ENCODE results near the gene ITGB1.
"Not testable (repeated sequence)": the region's sequence is repeated elsewhere in the genome, so short reads cannot be mapped to it uniquely, and the experiment has no call there.

ITGB1 gene

DNA sequence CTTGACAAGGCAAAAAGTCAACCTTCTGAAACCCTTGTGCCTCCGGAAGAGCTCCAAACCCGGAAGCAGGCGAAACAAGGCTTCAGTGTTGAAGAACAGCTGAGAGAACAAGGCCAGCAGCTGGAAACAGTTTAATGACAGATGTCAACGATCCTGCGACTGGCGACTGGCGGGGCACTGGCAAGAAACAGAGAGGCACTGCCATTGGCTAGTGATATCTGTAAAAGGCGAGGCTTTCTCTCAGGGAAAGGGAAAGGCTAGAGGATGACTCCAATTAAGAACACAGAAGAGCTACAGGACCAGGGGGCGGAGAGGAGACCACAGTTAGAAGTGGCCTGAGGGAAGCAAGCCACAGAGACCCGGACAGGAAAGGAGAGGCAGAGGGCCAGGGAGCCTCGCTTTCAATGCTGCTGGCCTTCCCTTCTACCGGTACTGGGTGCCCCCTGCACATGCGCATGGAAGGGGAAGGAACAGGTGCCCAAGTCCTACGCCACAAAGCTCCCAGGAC, 19.4 kb downstream of the ITGB1 start:
- peak in 34 of 51 donors; percentile 7 to 67 (median 36) for DNase-seq

GRCh38 chr10:32937911-32938424, 20.1 kb downstream of the ITGB1 start:
- no peak for DNase-seq

DNA sequence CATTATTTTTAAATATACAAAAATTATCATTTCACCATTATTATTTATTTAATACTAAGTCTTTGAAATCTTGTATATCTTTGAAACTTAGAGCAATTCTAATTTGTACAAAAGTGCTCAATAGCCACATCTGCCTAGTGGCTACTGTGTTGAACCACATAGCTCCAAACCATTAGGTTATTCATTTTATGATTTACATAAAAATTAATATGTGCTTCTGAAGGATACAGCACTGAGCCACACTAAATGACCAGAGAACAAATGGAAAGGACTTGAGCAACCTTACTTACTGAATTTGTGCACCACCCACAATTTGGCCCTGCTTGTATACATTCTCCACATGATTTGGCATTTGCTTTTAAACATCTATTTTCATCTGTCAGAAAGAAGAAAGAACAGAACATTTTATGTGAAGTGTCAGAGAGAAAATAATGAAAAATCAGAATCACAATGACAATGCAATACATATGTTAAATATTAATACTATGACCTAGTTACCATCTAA, 25.8 kb downstream of the ITGB1 start:
- DNase-seq = no peak

- DNase-seq = no peak
Observed at GRCh38 chr10:32931593-32931992, 26.4 kb downstream of the ITGB1 start.

DNA sequence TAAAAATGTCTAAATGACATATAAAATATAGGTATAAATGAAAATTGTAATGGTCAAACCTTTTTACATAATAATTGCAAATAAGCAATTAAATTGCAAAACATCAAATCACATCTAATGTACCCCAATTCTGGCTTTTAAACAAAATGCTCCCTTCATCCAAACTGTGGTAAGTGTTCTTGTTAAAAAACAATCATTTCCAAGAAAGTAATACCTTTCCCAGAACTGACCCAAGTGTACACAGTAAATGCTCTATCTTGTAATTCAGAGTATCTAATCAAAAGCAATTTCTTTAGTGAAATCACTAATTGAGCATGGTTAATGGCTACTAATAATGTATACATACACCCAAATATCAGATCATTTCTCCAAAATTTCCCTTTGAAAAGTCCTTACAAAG, 28.0 kb downstream of the ITGB1 start:
- no peak for DNase-seq

DNA sequence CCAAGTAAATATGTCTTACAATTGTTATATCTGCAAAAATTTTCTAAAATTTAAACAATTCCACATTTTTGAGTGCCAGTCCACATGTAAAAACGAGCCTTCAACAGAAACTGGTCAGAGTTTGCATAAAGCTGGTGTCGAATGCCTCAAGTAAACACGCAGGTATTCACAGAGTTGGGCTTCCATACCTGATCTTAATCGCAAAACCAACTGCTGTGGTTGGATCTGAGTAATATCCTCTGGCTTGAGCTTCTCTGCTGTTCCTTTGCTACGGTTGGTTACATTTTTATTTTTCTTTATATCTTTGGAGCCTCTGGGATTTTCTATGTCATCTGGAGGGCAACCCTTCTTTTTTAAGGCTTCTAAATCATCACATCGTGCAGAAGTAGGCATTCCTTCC, 28.4 kb downstream of the ITGB1 start:
- no peak for DNase-seq

GRCh38 chr10:32927750-32928149, 30.3 kb downstream of the ITGB1 start:
- DNase-seq = no peak

DNA sequence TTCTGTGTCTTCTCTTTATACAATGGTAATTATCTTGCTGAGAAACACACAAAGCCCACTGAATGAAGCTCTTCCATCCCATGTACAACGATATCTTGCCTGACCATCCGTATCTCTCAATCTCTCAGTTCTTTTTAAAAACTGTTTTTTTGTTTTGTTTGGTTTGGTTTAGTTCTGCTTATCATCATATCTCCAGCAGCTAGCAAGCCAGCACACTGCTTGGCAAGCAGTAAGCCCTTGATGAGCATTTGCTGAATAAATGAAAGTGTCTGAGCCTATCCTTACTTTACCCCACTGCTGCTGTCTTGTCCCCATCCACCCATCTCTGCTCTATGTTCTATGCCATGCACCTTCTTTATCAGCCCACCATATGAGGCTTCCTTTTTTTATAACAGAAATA, 34.2 kb downstream of the ITGB1 start:
- DNase-seq = no peak

DNA sequence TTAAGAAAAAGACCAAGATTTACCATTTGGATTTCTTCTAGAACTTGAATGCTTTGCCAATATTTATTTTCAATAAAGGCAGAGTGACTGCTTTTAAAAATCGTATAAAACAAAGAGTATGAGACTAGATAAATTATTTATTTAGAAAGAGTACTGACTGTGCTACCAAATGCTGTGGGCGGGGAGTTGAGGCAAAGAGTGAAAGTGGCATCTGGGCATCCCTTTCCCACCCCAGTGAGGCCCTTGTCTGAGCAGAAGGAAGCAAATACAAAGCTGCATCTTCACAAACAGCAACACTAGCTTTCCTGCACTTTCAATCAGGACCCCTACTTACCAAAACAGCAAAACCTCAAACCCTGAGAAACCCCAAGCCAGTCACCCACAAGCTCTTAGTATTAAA, 34.9 kb downstream of the ITGB1 start:
- no peak for DNase-seq

DNA sequence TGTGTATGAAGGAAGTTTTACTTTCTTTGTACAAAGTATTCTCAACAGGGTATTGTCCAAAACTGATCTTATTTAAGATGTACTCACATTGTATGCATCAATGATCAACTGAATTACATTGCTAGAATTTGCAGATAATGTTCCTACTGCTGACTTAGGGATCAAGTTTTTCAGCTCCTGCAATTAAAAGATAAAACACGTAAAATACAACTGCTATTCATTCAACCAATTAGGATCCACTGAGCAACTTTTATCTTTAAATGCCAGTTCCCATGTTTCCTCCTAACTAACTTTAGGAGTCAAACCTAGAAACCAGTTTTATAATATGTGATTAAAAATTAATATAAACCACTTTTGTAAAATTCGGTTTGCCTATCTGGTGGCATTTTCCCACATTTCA, 35.9 kb downstream of the ITGB1 start:
- DNase-seq = no peak

GRCh38 chr10:32917817-32918216, 40.2 kb downstream of the ITGB1 start:
- DNase-seq = not testable (repeated sequence)

DNA sequence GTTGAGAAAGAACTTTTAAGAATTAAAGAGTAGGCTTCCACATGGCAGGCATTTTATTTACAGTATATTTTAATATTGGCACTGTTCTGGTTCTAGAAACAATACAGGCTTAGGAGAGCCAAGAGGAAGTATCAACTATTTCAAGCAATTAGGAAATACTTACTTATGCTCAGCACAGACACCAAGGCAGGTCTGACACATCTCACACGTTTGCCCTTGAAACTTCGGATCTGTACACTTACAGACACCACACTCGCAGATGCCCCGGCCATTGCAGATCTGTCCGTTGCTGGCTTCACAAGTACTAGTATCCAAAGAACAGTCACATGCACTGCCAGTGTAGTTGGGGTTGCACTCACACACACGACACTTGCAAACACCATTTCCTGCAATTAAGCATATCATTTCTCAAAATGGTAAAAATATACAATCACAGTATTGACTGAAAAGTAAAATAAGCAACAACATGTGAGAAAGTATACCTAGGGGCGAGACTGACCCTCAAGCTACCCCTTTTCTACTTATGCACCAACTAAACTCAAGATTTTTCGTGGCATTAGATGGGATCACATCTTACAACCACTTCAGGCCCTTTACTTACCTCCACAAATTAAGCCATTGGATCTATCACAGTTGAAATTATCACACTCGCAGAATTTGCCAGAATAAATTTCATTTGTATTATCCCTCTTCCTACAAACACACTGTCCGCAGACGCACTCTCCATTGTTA, 46.6 kb downstream of the ITGB1 start:
- no peak for DNase-seq

- DNase-seq = not testable (repeated sequence)
Observed at GRCh38 chr10:32909970-32910369, 48.1 kb downstream of the ITGB1 start.

- no peak for DNase-seq
Observed at GRCh38 chr10:32909456-32909855, 48.6 kb downstream of the ITGB1 start.

DNA sequence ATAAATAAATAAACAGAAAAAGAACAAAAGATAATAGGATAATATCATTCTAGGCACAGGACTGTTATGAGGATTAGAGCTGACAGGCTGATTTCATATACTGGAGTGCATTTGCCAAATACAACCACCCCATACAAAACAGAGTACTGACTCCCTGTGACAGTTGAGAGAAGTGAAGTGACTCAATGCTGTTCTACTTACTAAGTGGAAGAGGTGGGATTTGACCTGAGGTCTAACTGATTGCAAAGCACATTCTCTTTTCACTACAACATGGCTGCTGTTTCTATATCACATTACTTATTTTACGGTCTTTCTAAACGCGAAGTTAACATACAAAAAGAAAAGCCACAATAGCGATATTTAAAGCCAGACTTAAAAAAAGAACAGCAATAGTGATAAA, 51.4 kb downstream of the ITGB1 start:
- DNase-seq = no peak

GRCh38 chr10:32905466-32905865, 52.6 kb downstream of the ITGB1 start:
- DNase-seq = no peak

- DNase-seq = no peak
Observed at GRCh38 chr10:32901815-32902214, 56.2 kb downstream of the ITGB1 start.

DNA sequence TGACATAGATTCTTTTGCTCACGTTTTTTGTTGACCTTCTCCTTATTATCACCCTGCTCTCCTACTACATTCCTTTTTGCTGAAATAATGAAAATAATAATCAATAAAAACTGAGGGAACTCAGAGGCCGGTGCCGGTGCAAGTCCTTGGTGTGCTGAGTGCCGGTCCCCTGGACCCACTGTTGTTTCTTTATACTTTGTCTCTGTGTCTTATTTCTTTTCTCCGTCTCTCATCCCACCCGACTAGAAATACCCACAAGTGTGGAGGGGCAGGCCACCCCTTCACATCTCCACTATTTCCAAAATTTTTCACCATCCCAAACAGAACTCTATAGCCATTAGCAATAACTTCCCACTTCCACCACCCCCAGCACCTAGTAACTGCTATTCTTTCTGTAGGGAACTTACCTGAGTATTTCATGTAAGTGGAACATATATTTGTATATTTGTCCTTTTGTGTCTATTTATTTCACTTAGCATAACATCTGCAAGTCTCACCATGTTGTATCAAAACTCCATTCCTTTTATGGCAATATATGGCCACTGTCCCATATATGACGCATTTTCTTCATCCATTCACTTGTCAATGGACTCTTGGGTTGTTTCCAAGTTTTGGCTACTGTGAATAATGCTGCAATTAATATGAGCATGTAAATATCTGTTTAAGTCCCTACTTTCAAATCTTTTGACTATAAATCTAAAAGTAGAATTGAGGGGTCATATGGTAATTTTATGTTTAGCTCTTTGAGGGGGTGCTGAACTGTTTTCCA, 62.6 kb downstream of the ITGB1 start:
- DNase-seq = not testable (repeated sequence)

DNA sequence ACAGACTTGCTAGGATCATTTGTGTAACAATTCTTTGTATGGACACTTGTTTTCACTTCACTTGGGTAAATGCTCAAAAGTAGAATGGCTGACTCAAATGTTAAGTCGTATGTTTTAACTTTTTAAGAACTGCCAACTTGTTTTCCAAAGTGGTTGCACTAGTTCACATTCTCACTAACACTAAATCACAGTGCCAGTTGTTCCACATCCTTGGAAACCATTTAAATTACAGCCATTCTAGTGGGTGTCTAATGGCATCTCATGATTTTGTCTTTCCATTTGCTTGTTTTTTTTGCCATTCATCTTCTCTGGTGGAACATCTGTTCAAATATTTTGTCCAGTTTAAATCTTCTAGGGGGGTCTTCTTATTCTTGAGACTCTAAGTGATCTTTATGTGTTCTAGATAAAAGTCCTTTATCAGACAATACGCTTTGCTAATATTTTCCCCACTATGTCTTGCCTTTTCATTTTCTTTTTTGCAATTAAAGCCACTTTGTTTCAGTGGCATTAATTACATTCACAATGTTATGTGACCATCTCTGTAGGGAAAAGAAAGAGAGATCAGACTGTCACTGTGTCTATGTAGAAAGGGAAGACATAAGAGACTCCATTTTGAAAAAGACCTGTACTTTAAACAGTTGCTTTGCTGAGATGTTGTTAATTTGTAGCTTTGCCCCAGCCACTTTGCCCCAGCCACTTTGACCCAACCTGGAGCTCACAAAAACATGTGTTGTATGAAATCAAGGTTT, 63.9 kb downstream of the ITGB1 start:
- DNase-seq = no peak

- no peak for DNase-seq
Observed at GRCh38 chr10:32893434-32893833, 64.6 kb downstream of the ITGB1 start.

- DNase-seq = no peak
Observed at GRCh38 chr10:32891261-32891660, 66.8 kb downstream of the ITGB1 start.

GRCh38 chr10:32890444-32890843, 67.6 kb downstream of the ITGB1 start:
- DNase-seq = no peak

Measured in hypothalamus (tissue), 51 donors.